IMR-90 (cell line): Measurements from ENCODE around the gene ERICH2. TPM values are rescaled to one million over a fixed set of nuclear protein-coding genes. Genes with fewer than 3 reads are reported as not detected.

Source experiments
- ATAC-seq: fragments of 200-7000 bp; cut with Tn5 transposase; 2 replicates; pipeline ENCODE4 v1.9.1; 2020; ENCODE audit warnings: low read depth, mild to moderate bottlenecking, moderate library complexity
- BruUV-seq: library from RNA; stranded (reverse); fragments of 400-500 nt; replicated peaks from 2 replicates; lab custom pipeline; 2021; lab: Mats Ljungman, UMichigan
- CTCF ChIA-PET: fragments of 300-600 bp; formaldehyde crosslinking; extraction: SDS; loops from one replicate; lab custom pipeline; 2021; ENCODE audit warnings: antibody characterized with exemption; lab: Yijun Ruan, JAX
- POLR2A ChIA-PET: fragments of 300-600 bp; sonication (Branson Sonifier 250); formaldehyde crosslinking; loops from one replicate; lab custom pipeline; 2022; ENCODE audit warnings: antibody characterized with exemption; ENCODE audit not compliant: unreplicated experiment; lab: Charles Lee
- DNase-seq: peaks from one replicate; pipeline ENCODE4 v3.0.0; 2013
- H2AFZ ChIP-seq: replicated peaks from 2 replicates; pipeline ENCODE3; 2013; ENCODE audit warnings: low read length, mild to moderate bottlenecking; ENCODE audit not compliant: poor library complexity
- H2AK5ac ChIP-seq: 2 replicates; pipeline ENCODE4 v1.6.1; 2013; ENCODE audit warnings: low read depth, low read length, inconsistent platforms
- H2AK9ac ChIP-seq: replicated peaks from 2 replicates; pipeline ENCODE3; 2013; ENCODE audit warnings: mild to moderate bottlenecking, low read depth, low read length, moderate library complexity; ENCODE audit not compliant: poor library complexity
- H2BK120ac ChIP-seq: 2 replicates; pipeline ENCODE4 v1.6.1; 2013; ENCODE audit warnings: low read depth, low read length, inconsistent platforms
- H2BK15ac ChIP-seq: 3 replicates; pipeline ENCODE4 v1.6.1; 2013; ENCODE audit warnings: low read depth, low read length, inconsistent platforms
- H2BK20ac ChIP-seq: 2 replicates; pipeline ENCODE4 v1.6.1; 2013; ENCODE audit warnings: low read depth, mild to moderate bottlenecking, inconsistent platforms, low read length, moderate library complexity
- H2BK5ac ChIP-seq: 2 replicates; pipeline ENCODE4 v1.6.1; 2013; ENCODE audit warnings: mild to moderate bottlenecking, low read depth, low read length, inconsistent platforms; ENCODE audit not compliant: poor library complexity, severe bottlenecking
- H3K14ac ChIP-seq: replicated peaks from 2 replicates; pipeline ENCODE4 v1.6.1; 2013; ENCODE audit warnings: low read depth, low read length, inconsistent platforms
- H3K18ac ChIP-seq: 2 replicates; pipeline ENCODE4 v1.6.1; 2013; ENCODE audit warnings: low read depth, low read length, control low read depth
- H3K23ac ChIP-seq: 2 replicates; pipeline ENCODE4 v1.6.1; 2013; ENCODE audit warnings: low read depth, low read length, inconsistent platforms
- H3K27ac ChIP-seq: 2 replicates; pipeline ENCODE4 v1.5.1; 2013; ENCODE audit warnings: mild to moderate bottlenecking, control low read depth, low read length; ENCODE audit not compliant: insufficient read depth
- H3K27me3 ChIP-seq: 2 replicates; pipeline ENCODE4 v1.6.1; 2013; ENCODE audit warnings: low read length; ENCODE audit not compliant: control insufficient read depth, insufficient read depth
- H3K36me3 ChIP-seq: 2 replicates; pipeline ENCODE4 v1.6.1; 2013; ENCODE audit warnings: low read length, mixed read lengths; ENCODE audit not compliant: control insufficient read depth, insufficient read depth
- H3K4ac ChIP-seq: 2 replicates; pipeline ENCODE4 v1.6.1; 2013; ENCODE audit warnings: low read depth, low read length, inconsistent platforms
- H3K4me1 ChIP-seq: 2 replicates; pipeline ENCODE4 v1.6.1; 2013; ENCODE audit warnings: low read length, mixed read lengths; ENCODE audit not compliant: control insufficient read depth, insufficient read depth
- H3K4me2 ChIP-seq: 2 replicates; pipeline ENCODE4 v1.6.1; 2013; ENCODE audit warnings: low read depth, mild to moderate bottlenecking, control low read depth, low read length, moderate library complexity
- H3K4me3 ChIP-seq: 2 replicates; pipeline ENCODE4 v1.5.1; 2013; ENCODE audit warnings: low read depth, mild to moderate bottlenecking, control low read depth, low read length, moderate library complexity; ENCODE audit not compliant: insufficient read depth
- H3K56ac ChIP-seq: 2 replicates; pipeline ENCODE4 v1.6.1; 2013; ENCODE audit warnings: low read length, inconsistent platforms; ENCODE audit not compliant: insufficient read depth; ENCODE audit errors: extremely low read depth
- H3K79me1 ChIP-seq, 2 experiments: 2 replicates each; pipeline ENCODE4 v1.6.1; 2013; ENCODE audit warnings: low read length in 2 of 2, inconsistent platforms in 1 of 2, low read depth in 1 of 2
- H3K9ac ChIP-seq: 2 replicates; pipeline ENCODE4 v1.6.1; 2013; ENCODE audit warnings: low read depth, low read length, control low read depth
- H3K9me1 ChIP-seq: 2 replicates; pipeline ENCODE4 v1.6.1; 2013; ENCODE audit warnings: low read length, inconsistent platforms; ENCODE audit not compliant: insufficient read depth
- H3K9me3 ChIP-seq: 2 replicates; pipeline ENCODE4 v1.6.1; 2013; ENCODE audit warnings: low read length; ENCODE audit not compliant: control insufficient read depth, insufficient read depth
- H4K20me1 ChIP-seq: 2 replicates; pipeline ENCODE4 v1.6.1; 2013; ENCODE audit warnings: low read length, inconsistent platforms; ENCODE audit not compliant: insufficient read depth
- H4K5ac ChIP-seq: 2 replicates; pipeline ENCODE4 v1.6.1; 2013; ENCODE audit warnings: mild to moderate bottlenecking, low read depth, low read length, control low read depth
- H4K8ac ChIP-seq, 2 experiments: 2 replicates each; pipeline ENCODE4 v1.6.1; 2013; ENCODE audit warnings: low read depth in 2 of 2, low read length in 2 of 2, control low read depth in 1 of 2, inconsistent platforms in 1 of 2
- H4K91ac ChIP-seq: 2 replicates; pipeline ENCODE4 v1.6.1; 2013; ENCODE audit warnings: low read depth, low read length, inconsistent platforms; ENCODE audit not compliant: insufficient read depth
- BHLHE40 ChIP-seq: fragments of 150-350 bp; IDR thresholded peaks from 2 replicates; pipeline ENCODE4 v1.6.1; 2016; ENCODE audit warnings: mild to moderate bottlenecking, low read depth, low read length
- CEBPB ChIP-seq: IDR thresholded peaks from 2 replicates; pipeline ENCODE4 v1.6.1; 2012; ENCODE audit warnings: low read depth, low read length, improper control_type of control experiment
- CHD1 ChIP-seq: IDR thresholded peaks from 2 replicates; pipeline ENCODE4 v1.6.1; 2012; ENCODE audit warnings: low read depth, low read length, improper control_type of control experiment
- FOS ChIP-seq: fragments of 150-350 bp; IDR thresholded peaks from 2 replicates; pipeline ENCODE4 v1.6.1; 2016; ENCODE audit warnings: low read depth, low read length
- MAFK ChIP-seq: IDR thresholded peaks from 2 replicates; pipeline ENCODE4 v1.6.1; 2012; ENCODE audit warnings: low read depth, low read length, improper control_type of control experiment
- MAZ ChIP-seq: IDR thresholded peaks from 2 replicates; pipeline ENCODE4 v1.6.1; 2012; ENCODE audit warnings: low read depth, mild to moderate bottlenecking, low read length, improper control_type of control experiment, moderate library complexity, borderline replicate concordance
- MXI1 ChIP-seq: IDR thresholded peaks from 2 replicates; pipeline ENCODE4 v1.6.1; 2012; ENCODE audit warnings: low read depth, mild to moderate bottlenecking, low read length, moderate library complexity, borderline replicate concordance
- NFE2L2 ChIP-seq: fragments of 150-350 bp; IDR thresholded peaks from 2 replicates; pipeline ENCODE4 v1.6.1; 2016; ENCODE audit warnings: low read depth, mild to moderate bottlenecking, low read length
- POLR2A ChIP-seq: IDR thresholded peaks from 2 replicates; pipeline ENCODE4 v1.6.1; 2012; ENCODE audit warnings: mild to moderate bottlenecking, low read depth, low read length
- RAD21 ChIP-seq: IDR thresholded peaks from 2 replicates; pipeline ENCODE4 v1.6.1; 2012; ENCODE audit warnings: low read length, improper control_type of control experiment
- RCOR1 ChIP-seq: IDR thresholded peaks from 2 replicates; pipeline ENCODE4 v1.6.1; 2012; ENCODE audit warnings: mild to moderate bottlenecking, low read length, improper control_type of control experiment; ENCODE audit not compliant: insufficient replicate concordance
- RFX5 ChIP-seq: IDR thresholded peaks from 2 replicates; pipeline ENCODE4 v1.8.0; 2012; ENCODE audit warnings: low read depth, mild to moderate bottlenecking, low read length, moderate library complexity
- SMC3 ChIP-seq: fragments of 150-350 bp; IDR thresholded peaks from 2 replicates; pipeline ENCODE4 v1.6.1; 2016; ENCODE audit warnings: low read depth, mild to moderate bottlenecking, antibody characterized with exemption, low read length, moderate library complexity
- whole genome bisulfite sequencing, 2 experiments: methylation state at CpG; one replicate each; pipeline versions ENCODE4 v1.1.5 to v1.1.7; 2013; ENCODE audit warnings: missing lambda C conversion rate in 2 of 2; ENCODE audit not compliant: insufficient read length in 1 of 2; ENCODE audit errors: extremely low coverage in 2 of 2; 5-methylcytosine and 5-hydroxymethylcytosine counted together
- dilution Hi-C: fragments of 300-500 bp; cut with HindIII; formaldehyde crosslinking; loops from one replicate; pipeline ENCODE4 v1.14.3; 2018; ENCODE audit warnings: low sequenced_read_pairs; ENCODE audit not compliant: unreplicated experiment
- in situ Hi-C: fragments of 300-500 bp; cut with MboI; formaldehyde crosslinking; loops from 3 replicates; pipeline ENCODE4 v1.14.3; 2019; ENCODE audit warnings: low sequenced_read_pairs, inconsistent platforms, mixed read lengths
- intact Hi-C: fragments of 100-400 bp; cut with micrococcal nuclease; formaldehyde crosslinking; loops from 2 replicates; pipeline ENCODE4 v1.10.0; 2022
- polyA plus RNA-seq, 3 experiments: library from polyadenylated mRNA; depleted of rRNA; stranded (reverse); fragments of >200 nt; gene quantifications; 2 replicates each; pipeline ENCODE4 v1.2.3, GENCODE V29; 2012; ENCODE audit warnings: low replicate concordance in 1 of 3
- total RNA-seq: library from RNA; depleted of rRNA; stranded (reverse); fragments of >200 nt; gene quantifications from 2 replicates; pipeline ENCODE4 v1.2.3, GENCODE V29; 2012
- TF ChIP-seq, protein P1 (sequence below): fragments of 150-350 bp; IDR thresholded peaks from 2 replicates; pipeline ENCODE4 v1.6.1; 2016; ENCODE audit warnings: low read depth, mild to moderate bottlenecking, low read length, moderate library complexity, borderline replicate concordance
- TF ChIP-seq, protein P2 (sequence below): fragments of 150-350 bp; IDR thresholded peaks from 2 replicates; pipeline ENCODE4 v1.6.1; 2017; ENCODE audit warnings: mild to moderate bottlenecking, antibody characterized with exemption, low read length, low read depth
- TF ChIP-seq, protein P3 (sequence below): conservative IDR thresholded peaks from 2 replicates; pipeline ENCODE4 v1.5.1; 2012; ENCODE audit warnings: mild to moderate bottlenecking, low read depth, low read length, improper control_type of control experiment

Gene ERICH2
- total and polyA plus RNA-seq, 2 of the 4 experiments (the other 2 are of a cell fraction) = not detected

DNA sequence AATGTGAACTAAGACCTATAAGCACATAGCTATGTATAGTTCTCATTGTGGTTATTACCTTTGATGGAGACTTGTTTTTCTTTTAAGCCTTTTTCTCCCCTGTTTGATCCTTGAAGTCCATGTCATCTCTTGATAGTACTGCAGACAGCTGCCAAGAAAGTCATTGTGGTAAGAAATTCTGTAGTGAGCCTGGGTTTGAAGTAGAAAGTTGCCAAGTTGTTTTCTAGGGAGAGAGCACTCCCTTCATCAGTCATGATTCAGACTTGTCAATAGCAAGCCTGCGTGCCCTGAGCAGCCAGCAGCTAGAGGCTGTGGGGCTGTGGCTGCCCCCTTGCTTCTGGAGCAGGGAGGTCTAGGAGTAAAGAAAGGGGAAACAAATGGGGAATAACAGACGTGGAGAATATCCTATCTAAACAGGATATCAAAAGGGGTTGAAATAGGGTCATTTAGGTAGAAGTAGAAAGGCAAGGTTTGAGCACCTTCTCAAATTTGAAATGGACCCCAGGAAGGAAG, 46.7 kb upstream of the ERICH2 start:
- Histone ChIP-seq H3K18ac (no peak overlapping the region), H3K9ac (no peak overlapping the region), H3K9me3 (no peaks in the 10 kb centered on the region), H2BK20ac (no peak overlapping the region), H3K4me2 (no peak overlapping the region), H4K91ac (no peak overlapping the region), H3K27me3 (peaks cover 1% of the 10 kb centered on the region), H3K4me3 (no peak overlapping the region), H4K5ac (no peak overlapping the region), H3K23ac (no peak overlapping the region), H3K14ac (no peak overlapping the region), H3K36me3 (no peaks in the 10 kb centered on the region), H2AK9ac (no peak overlapping the region), H3K4me1 (no peaks in the 10 kb centered on the region), H3K9me1 (no peaks in the 10 kb centered on the region), H4K8ac (no peak overlapping the region), H4K20me1 (no peaks in the 10 kb centered on the region), H2BK15ac (no peak overlapping the region), H3K79me1 (no peaks in the 10 kb centered on the region), H3K56ac (no peak overlapping the region), H2BK5ac (no peak overlapping the region), H2AFZ (no peak overlapping the region), H2AK5ac (no peak overlapping the region), H2BK120ac (no peak overlapping the region), H3K4ac (no peak overlapping the region), H3K27ac (no peak overlapping the region)
- intact Hi-C loops (no loop called here), in situ Hi-C loops (no loop called here), dilution Hi-C loops (no loop called here)
- no TSS peak for BruUV-seq
- no CpG with 5 or more reads among the region's 2 CpGs for WGBS, 2 experiments
- ChIA-PET CTCF (no interaction called here), POLR2A (no interaction called here)
- TF ChIP-seq NFE2L2 (no peak), RAD21 (no peak), MAFK (no peak), CEBPB (no peak), CHD1 (no peak), RFX5 (no peak), SMC3 (no peak), MAZ (no peak), RCOR1 (no peak), POLR2A (no peak), MXI1 (no peak), FOS (no peak), BHLHE40 (no peak)
- TF ChIP-seq, protein P1, sequence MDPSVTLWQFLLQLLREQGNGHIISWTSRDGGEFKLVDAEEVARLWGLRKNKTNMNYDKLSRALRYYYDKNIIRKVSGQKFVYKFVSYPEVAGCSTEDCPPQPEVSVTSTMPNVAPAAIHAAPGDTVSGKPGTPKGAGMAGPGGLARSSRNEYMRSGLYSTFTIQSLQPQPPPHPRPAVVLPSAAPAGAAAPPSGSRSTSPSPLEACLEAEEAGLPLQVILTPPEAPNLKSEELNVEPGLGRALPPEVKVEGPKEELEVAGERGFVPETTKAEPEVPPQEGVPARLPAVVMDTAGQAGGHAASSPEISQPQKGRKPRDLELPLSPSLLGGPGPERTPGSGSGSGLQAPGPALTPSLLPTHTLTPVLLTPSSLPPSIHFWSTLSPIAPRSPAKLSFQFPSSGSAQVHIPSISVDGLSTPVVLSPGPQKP = no peak
- TF ChIP-seq, protein P2, sequence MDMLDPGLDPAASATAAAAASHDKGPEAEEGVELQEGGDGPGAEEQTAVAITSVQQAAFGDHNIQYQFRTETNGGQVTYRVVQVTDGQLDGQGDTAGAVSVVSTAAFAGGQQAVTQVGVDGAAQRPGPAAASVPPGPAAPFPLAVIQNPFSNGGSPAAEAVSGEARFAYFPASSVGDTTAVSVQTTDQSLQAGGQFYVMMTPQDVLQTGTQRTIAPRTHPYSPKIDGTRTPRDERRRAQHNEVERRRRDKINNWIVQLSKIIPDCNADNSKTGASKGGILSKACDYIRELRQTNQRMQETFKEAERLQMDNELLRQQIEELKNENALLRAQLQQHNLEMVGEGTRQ = no peak
- TF ChIP-seq, protein P3, sequence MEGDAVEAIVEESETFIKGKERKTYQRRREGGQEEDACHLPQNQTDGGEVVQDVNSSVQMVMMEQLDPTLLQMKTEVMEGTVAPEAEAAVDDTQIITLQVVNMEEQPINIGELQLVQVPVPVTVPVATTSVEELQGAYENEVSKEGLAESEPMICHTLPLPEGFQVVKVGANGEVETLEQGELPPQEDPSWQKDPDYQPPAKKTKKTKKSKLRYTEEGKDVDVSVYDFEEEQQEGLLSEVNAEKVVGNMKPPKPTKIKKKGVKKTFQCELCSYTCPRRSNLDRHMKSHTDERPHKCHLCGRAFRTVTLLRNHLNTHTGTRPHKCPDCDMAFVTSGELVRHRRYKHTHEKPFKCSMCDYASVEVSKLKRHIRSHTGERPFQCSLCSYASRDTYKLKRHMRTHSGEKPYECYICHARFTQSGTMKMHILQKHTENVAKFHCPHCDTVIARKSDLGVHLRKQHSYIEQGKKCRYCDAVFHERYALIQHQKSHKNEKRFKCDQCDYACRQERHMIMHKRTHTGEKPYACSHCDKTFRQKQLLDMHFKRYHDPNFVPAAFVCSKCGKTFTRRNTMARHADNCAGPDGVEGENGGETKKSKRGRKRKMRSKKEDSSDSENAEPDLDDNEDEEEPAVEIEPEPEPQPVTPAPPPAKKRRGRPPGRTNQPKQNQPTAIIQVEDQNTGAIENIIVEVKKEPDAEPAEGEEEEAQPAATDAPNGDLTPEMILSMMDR = no peak
- DNase-seq (no peak), ATAC-seq (no peak)
